Activated gamma-delta T cell treated with anti-CD3 and anti-CD28 coated beads, Interleukin-2, amount 50 U/mL, for 16 hours (primary cell): ENCODE results near the gene TOGARAM1.
A peak's percentile ranks its signal among the peaks of the same experiment; 100 is the strongest.
"Not testable (repeated sequence)": the region's sequence is repeated elsewhere in the genome, so short reads cannot be mapped to it uniquely, and the experiment has no call there.

ENCODE experiments used
- DNase-seq: peaks from one replicate; pipeline ENCODE4 v3.0.0-alpha.2; 2020; ENCODE audit warnings: low read depth

TOGARAM1 gene

DNA sequence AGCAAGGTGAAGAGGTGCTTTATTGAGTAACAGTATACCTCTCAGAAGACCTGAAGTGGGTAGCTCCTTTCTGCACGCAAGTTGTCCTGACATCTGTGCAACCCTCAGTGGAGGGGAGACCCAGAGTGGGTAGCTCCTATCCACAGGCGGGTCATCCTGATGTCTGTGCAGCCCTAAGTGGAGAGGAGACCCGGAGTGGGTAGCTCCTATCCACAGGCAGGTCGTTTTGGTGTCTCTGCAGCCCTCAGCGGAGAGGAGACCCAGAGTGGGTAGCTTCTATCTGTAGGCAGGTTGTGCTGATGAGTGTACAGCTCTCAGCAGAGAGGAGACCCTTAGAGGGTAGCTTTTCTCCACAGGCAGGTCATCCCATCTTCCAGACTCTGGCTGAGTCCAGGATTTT, 76.9 kb downstream of the TOGARAM1 start:
- DNase-seq = no peak

- no peak for DNase-seq
Measured at GRCh38 chr14:45039390-45039789, 77.4 kb downstream of the TOGARAM1 start.

DNA sequence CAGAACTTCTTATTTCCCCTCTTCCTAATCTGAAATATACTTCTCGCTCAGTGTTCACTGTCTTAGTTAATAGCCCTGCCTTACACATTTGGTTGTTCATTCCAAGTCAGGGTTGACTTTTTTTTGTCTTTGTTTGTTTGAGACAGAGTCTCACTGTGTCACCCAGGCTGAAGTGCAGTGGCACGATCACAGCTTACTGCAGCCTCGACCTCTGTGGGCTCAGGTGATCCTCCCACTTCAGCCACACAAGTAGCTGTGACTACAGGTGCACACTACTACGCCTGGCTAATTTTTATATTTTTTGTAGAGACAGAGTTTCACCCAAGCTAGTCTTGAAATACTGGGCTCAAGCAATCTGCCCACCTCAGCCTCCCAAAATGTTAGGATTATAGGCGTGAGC, 79.7 kb downstream of the TOGARAM1 start:
- DNase-seq = no peak

DNA sequence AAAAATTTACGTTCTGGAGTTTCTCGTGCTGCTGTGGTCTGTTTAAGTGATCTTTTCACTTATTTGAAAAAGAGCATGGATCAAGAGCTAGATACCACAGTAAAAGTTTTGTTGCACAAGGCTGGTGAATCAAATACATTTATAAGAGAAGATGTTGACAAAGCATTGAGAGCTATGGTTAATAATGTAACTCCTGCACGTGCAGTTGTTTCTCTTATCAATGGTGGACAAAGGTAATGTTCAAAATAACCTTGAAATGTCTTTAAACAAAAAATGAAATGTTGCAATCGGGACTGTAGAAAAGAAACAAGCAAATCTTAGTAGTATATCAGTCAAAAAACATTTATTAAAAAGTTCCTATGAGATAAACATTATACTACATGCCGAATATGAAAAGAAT, 82.6 kb downstream of the TOGARAM1 start:
- DNase-seq = no peak

DNA sequence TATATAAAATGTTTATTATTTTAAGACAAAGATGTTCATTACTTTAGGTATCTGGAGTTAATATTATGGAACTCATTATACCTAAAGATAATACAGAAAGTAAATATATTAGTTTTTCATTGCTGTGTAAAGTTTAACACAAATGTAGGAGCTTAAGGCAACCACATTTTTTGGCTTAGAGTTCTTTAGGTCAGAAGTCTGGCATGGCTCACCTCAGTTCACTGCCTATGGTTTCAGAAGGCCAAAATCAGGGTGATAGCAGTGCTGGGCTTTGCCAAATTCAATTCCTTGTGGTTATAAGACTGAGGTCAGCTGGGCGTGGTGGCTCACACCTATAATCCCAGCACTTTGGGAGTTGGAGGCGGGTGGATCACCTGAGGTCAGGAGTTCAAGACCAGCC, 86.4 kb downstream of the TOGARAM1 start:
- no peak for DNase-seq

DNA sequence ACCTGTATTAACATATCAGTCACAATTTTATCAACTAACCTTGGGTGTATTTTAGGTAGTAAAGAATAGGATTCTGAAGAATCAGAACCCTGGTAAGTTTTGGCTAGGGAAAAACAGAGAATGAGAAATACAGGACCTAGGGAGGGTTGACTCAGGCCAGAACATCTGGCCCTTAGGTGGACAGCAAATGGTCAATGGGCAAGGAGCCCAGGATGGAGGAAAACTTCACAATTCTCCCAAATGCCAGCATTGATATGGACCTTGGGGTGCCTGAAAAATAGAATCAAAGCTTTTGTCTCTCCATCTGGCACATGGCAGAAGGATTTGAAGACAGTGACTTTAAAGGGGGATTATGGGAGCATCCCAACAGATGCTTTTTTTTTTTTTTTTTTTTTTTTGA, 89.2 kb downstream of the TOGARAM1 start:
- no peak for DNase-seq

DNA sequence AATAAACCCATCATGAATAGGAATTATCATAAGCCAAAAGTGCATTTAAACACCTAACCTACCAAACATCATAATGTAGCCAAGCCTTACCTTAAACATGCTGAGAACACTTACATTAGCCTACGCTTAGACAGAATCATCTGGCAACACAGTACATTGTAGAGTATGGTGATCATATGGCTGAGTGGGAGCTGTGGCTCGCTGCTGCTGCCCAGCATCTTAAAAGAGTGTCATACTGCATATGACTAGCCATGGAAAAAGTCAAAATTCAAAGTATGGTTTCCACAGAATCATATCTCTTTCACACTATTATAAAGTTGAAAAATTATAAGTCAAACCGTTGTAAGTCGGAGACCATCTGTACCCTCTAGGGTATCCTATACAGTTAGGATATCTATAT, 89.9 kb downstream of the TOGARAM1 start:
- DNase-seq = no peak

GRCh38 chr14:45057349-45057748, 95.4 kb downstream of the TOGARAM1 start:
- no peak for DNase-seq

DNA sequence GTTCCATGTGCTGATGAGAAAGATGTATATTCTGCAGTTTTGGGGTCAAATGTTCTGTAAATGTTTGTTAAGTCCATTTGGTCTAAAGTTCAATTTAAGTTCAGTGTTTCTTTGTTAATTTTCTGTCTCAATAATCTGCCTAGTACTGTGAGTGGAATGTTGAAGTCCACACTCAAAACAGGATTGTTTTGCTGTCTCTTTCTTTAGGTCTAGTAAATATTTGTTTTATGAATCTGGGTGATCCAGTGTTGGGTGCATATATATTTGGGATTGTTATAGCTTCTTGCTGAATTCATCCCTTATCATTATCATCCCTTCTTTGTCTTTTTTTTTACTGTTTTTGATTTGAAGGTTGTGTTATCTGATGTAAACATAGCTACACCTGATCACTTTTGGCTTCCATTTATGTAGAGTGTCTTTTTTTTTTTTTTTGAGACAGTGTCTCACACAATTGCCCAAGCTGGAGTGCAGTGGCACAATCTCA, 95.9 kb downstream of the TOGARAM1 start:
- no peak for DNase-seq

DNA sequence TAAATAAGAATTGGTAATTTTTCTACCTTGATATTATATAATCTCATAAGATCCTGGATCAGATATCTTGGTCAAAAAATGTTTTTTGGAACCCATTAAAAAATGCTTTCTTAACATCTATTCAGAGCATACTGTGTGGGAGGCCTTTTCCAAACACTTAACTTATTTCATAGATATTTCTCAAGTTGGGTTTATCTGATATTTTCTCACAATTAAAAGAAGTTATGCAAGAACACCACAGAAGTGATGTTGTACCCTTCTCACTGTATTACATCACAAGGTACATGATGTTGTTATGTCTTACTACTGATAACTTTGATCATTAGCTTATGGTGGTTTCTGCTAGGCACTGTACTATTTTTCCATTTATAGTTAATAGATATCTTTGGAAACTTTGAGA, 98.6 kb downstream of the TOGARAM1 start:
- DNase-seq = no peak

DNA sequence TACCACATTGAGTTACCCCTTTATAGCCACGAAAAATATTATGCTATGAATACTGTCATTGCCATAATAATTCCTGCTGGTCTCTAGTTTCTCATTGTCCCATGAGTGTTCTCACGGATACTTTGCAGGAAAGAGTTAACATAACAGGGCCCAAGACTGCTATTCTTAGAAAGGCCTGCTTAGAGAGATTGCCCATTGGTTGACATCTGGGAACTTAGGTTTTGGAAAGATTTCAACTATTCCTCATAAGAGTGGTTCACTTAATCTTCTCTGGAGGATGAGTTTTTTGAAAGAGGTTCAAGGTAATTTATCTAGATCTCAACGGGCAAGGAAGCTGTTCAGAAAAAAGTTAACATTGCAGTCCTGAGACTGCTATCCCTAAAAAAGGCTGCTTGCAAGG, 103.5 kb downstream of the TOGARAM1 start:
- DNase-seq = no peak

- no peak for DNase-seq
Measured at GRCh38 chr14:45065956-45066355, 104.0 kb downstream of the TOGARAM1 start.

DNA sequence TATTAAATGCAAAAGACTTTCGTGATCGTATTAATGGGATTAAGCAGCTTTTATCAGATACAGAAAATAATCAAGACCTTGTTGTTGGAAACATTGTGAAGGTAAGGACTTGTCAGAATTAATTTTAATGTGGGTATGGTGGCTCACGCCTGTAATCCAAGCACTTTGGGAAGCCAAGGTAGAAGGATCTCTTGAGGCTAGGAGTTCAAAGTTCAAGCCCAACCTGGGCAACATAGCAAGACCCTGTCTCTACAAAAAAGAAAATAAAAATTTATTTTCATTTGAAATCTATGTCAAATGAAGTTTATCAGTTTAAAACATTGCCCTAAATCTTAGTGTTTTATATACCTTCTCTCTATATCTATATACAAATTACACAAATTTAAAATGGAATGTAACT, 104.7 kb downstream of the TOGARAM1 start:
- DNase-seq = no peak

DNA sequence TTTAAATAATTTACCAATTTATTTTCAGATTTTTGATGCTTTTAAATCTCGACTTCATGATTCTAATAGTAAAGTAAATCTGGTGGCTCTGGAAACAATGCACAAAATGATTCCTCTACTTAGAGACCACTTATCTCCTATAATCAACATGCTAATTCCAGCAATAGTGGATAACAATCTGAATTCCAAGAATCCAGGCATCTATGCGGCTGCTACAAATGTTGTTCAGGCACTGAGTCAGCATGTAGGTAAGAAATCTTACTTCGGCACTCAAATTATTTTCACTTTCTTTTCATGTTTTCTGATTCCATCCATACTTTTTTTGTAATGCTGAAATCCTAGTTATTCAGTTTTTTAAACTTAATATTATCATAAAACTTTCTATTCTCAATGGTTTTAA, 106.4 kb downstream of the TOGARAM1 start:
- no peak for DNase-seq

DNA sequence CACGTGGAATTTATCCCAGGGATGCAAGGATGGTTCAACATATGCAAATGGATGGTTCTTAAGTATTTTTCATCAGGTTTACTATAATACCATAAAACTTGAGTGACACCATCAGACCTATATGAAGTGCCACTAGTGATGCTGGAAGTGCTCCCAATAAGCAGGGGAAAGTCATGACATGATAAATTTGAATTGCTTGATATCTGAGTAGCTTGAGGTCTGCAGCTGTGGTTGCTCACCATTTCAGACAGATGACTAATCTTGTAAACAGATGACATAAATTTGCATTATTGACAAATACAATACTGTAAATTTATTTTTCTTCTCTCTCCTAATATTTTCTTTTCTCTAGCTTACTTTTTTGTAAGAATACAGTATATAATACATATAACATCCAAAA, 108.2 kb downstream of the TOGARAM1 start:
- DNase-seq = no peak

DNA sequence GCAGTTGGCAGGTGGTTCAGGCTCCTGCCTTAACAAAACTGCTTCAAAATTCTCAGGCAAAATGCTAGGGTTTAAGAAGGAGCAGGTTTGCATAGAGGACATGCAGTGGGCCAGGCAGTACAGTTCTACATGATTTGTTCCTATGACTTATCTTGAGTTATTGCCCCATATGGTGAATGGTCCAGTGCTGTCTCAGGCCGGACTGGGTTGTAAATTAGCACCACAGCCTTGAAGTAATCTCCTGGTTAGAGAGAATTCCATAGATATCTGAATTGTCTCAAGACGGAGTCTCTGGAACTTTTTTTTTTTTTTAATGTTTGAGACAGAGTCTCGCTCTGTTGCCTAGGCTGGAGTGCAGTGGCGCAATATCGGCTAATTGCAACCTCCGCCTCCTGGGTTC, 110.1 kb downstream of the TOGARAM1 start:
- no peak for DNase-seq

GRCh38 chr14:45073231-45073879, 111.4 kb downstream of the TOGARAM1 start:
- no peak for DNase-seq

GRCh38 chr14:45078323-45078722, 116.3 kb downstream of the TOGARAM1 start:
- no peak for DNase-seq

DNA sequence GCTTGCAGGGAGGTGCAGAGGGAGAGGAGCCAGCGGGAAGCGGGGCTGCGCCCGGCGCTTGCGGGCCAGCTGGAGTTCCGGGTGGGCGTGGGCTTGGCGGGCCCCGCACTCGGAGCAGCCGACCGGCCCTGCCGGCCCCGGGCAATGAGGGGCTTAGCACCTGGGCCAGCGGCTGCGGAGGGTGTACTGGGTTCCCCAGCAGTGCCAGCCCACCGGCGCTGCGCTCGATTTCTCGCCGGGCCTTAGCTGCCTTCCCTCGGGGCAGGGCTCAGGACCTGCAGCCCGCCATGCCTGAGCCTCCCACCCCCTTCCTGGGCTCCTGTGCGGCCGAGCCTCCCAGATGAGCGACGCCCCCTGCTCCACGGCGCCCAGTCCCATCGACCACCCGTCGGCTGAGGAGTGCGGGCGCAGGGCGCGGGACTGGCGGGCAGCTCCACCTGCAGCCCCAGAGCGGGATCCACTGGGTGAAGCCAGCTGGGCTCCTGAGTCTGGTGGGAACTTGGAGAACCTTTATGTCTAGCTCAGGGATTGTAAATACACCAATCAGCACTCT, 118.5 kb downstream of the TOGARAM1 start:
- not testable (repeated sequence) for DNase-seq

GRCh38 chr14:45081096-45081495, 119.1 kb downstream of the TOGARAM1 start:
- DNase-seq = not testable (repeated sequence)

DNA sequence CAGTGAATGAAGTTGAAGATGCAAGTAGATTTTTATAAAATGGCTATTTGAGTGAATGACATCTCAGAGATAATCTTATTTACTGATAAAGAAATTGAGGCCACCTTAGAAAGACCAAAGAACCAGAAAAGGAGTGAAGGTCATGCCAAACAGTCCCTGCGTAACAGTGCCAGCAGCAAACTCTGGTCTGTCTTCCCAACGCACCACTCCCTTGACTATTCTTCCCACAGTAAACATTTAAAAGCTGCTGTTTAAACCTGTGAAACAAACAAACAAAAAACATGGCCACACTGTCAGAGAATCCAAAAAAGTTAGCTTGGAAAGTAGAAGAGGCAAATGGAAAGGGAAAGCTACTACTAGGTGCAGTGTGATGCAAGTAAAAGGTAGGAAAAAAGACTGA, 120.4 kb downstream of the TOGARAM1 start:
- DNase-seq = no peak

- no peak for DNase-seq
Measured at GRCh38 chr14:45083617-45083975, 121.6 kb downstream of the TOGARAM1 start.

DNA sequence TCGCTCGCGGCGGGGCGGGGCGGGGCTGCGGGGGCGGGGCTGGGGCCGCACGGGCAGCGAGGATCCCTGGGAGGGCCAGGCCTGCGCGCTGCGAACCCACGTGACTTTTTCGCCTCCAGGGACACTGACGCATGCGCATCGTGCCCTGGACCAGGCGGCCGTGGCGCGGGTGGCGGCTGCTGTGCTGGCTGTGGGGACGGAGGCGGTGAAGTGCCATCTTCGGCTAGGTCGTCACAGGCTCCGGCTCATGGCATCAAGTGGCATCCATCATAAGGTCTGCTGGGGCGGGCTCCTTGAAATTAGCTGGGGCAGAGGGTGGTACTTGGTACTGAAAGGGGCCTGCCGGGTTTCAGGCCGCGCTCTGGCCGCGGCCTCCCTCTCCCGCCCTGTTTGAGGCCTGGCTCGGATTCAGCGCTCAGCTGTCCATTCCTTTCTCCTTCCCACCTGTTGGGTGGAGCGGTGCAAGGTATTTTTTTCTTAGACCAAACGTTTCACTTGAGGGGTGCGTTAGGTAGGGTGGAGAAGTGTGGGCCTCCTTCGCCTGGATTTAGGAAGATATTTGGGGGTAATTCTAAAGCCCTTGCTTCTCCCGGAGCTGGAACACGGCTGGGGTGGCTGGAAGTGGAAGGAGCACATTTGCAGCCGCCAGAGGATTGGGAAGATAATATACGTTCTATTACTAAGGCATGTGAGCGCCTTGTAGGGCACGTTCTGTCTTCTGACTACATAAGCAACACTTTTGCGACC, 122.2 kb downstream of the TOGARAM1 start, which contains the start of gene PRPF39:
Gene PRPF39, plus strand, starts transcription at position 141 of the 747 bp plus-strand sequence. CDS start 11,124 bp downstream, outside the sequence.
- DNase-seq = peak; percentile 92
